Stomach (tissue), 9 donors: ENCODE measurements around the gene MACC1. TPM values are rescaled to one million over a fixed set of nuclear protein-coding genes. Genes with fewer than 3 reads are reported as not detected.
A peak's percentile ranks its signal among the peaks of the same experiment; 100 is the strongest.

Experiments
- DNase-seq, 2 donors: peaks; one replicate each; pipeline versions ENCODE4 v3.0.0 to v3.0.0-alpha.2; 2013 to 2019
- H3K27ac ChIP-seq, 5 donors: fragments of 200-600 bp in 4 of 5; sonication (generic) in 4 of 5; one replicate each; pipeline ENCODE4 v1.5.1; 2013 to 2019; ENCODE audit warnings: mild to moderate bottlenecking in 1 of 5, moderate library complexity in 1 of 5
- H3K27me3 ChIP-seq, 3 donors: fragments of 200-600 bp; sonication (generic); one replicate each; pipeline ENCODE4 v1.5.1; 2017 to 2019; ENCODE audit warnings: mixed run types in 1 of 3
- H3K36me3 ChIP-seq, 4 donors: fragments of 200-600 bp; sonication (generic); 1 replicate in 3 of 4; 2 replicates in 1 of 4; pipeline ENCODE4 v1.5.1; 2016 to 2019
- H3K4me1 ChIP-seq, 4 donors: fragments of 200-600 bp; sonication (generic); one replicate each; pipeline ENCODE4 v1.5.1; 2016 to 2019
- H3K4me3 ChIP-seq, 4 donors: fragments of 200-600 bp; sonication (generic) in 3 of 4; one replicate each; pipeline ENCODE4 v1.5.1; 2016 to 2019; ENCODE audit warnings: mild to moderate bottlenecking in 1 of 4
- H3K9me3 ChIP-seq, 4 donors: fragments of 200-600 bp; sonication (generic); one replicate each; pipeline ENCODE4 v1.5.1; 2016 to 2019
- CTCF ChIP-seq, 7 experiments: fragments of 450-650 bp in 4 of 7; fragments of 200-600 bp in 3 of 7; sonication (generic) in 3 of 7; IDR thresholded peaks; one replicate each; pipeline ENCODE4 v1.5.1; 2016 to 2019; ENCODE audit warnings: antibody characterized with exemption in 7 of 7, control low read depth in 2 of 7, mild to moderate bottlenecking in 1 of 7
- EP300 ChIP-seq: sonication (generic); formaldehyde crosslinking; IDR thresholded peaks from one replicate; pipeline ENCODE4 v1.6.1; 2017; ENCODE audit warnings: antibody characterized with exemption
- POLR2A ChIP-seq, 4 donors: fragments of 450-650 bp; IDR thresholded peaks; one replicate each; pipeline ENCODE4 v1.6.1; 2016; ENCODE audit warnings: antibody characterized with exemption in 4 of 4, control low read depth in 2 of 4, mild to moderate bottlenecking in 1 of 4, moderate library complexity in 1 of 4
- POLR2AphosphoS5 ChIP-seq, 3 donors: sonication (generic); formaldehyde crosslinking; IDR thresholded peaks; one replicate each; pipeline ENCODE4 v1.6.1; 2016; ENCODE audit warnings: antibody characterized with exemption in 3 of 3
- WGBS, 5 donors: extraction: QIAGEN DNeasy Blood & Tissue Kit in 3 of 5; methylation state at CpG; one replicate each; pipeline versions ENCODE4 v1.1.5 to v1.1.7; 2013 to 2018; 5-methylcytosine and 5-hydroxymethylcytosine counted together
- intact Hi-C: fragments of 100-400 bp; cut with DNase I; formaldehyde crosslinking; loops from one replicate; pipeline ENCODE4 v1.15.1; 2023; ENCODE audit warnings: low total_unique reads
- polyA plus RNA-seq, 3 donors: library from polyadenylated mRNA; stranded (reverse); fragments of 200-250 nt; gene quantifications; one replicate each; pipeline ENCODE4 v1.2.3, GENCODE V29; 2013
- total RNA-seq, 5 donors: library from RNA; depleted of rRNA; stranded (reverse); fragments of >200 nt; gene quantifications; one replicate each; pipeline versions ENCODE4 v1.1.0 to v1.2.3, GENCODE V29; 2014 to 2016
- donor health status: healthy with polysubstance abuse.
- donor health status: Bipolar disorder and iron deficiency.
- donor health status: healthy.

The MACC1 gene
- total and polyA plus RNA-seq, 8 donors: 0.76 to 41.7 (median 2.2) TPM; not detected in 1

GRCh38 chr7:20176578-20177242 lies 40.5 kb downstream of the MACC1 start:
- Histone ChIP-seq H3K9me3 (no peaks in the 10 kb centered on the region), H3K4me1 (peaks cover 0 to 5% (median 0%) of the 10 kb centered on the region in 4 donors), H3K36me3 (no peaks in the 10 kb centered on the region), H3K27ac (no peak overlapping the region), H3K4me3 (no peak overlapping the region), H3K27me3 (no peaks in the 10 kb centered on the region)
- 53 to 68% (median 67%) methylated on average over 6 of the region's 6 CpGs for WGBS, 5 donors
- intact Hi-C loops: no loop called here
- DNase-seq: no peak
- TF ChIP-seq EP300 (no peak), POLR2AphosphoS5 (IDR thresholded peaks at IDR 0.05) (no peak), POLR2A (IDR thresholded peaks at IDR 0.05) (no peak)

- no peaks in the 10 kb centered on the region for H3K9me3 ChIP-seq
Observed at GRCh38 chr7:20173828-20174227, 43.4 kb downstream of the MACC1 start.

GRCh38 chr7:20172736-20173334 lies 44.3 kb downstream of the MACC1 start:
- no peaks in the 10 kb centered on the region for H3K36me3 ChIP-seq
- H3K4me3 ChIP-seq: no peak overlapping the region
- DNase-seq: peak; percentile 35 to 86
- H3K27me3 ChIP-seq: no peaks in the 10 kb centered on the region
- peaks cover 0 to 5% (median 0%) of the 10 kb centered on the region in 4 donors for H3K4me1 ChIP-seq
- intact Hi-C loops: no loop called here
- peak in 2 of 7 experiments; percentile 39 for TF ChIP-seq CTCF (IDR thresholded peaks at IDR 0.05)
- no peak for TF ChIP-seq POLR2AphosphoS5 (IDR thresholded peaks at IDR 0.05)
- no peaks in the 10 kb centered on the region for H3K9me3 ChIP-seq
- H3K27ac ChIP-seq: no peak overlapping the region
- 55 to 67% (median 63%) methylated on average over 3 of the region's 3 CpGs for WGBS, 5 donors

More at GRCh38 chr7:20173828-20174227, 43.4 kb downstream of the MACC1 start:
- H3K4me3 ChIP-seq: no peak overlapping the region
- H3K27ac ChIP-seq: no peak overlapping the region
- intact Hi-C loops: no loop called here
- 78 to 88% (median 86%) methylated on average over 2 of the region's 2 CpGs for WGBS, 5 donors
- no peaks in the 10 kb centered on the region for H3K36me3 ChIP-seq
- TF ChIP-seq POLR2A (IDR thresholded peaks at IDR 0.05) (no peak), POLR2AphosphoS5 (IDR thresholded peaks at IDR 0.05) (no peak), CTCF (IDR thresholded peaks at IDR 0.05) (no peak), EP300 (no peak)
- DNase-seq: no peak
- H3K27me3 ChIP-seq: no peaks in the 10 kb centered on the region
- H3K4me1 ChIP-seq: peaks cover 0 to 5% (median 0%) of the 10 kb centered on the region in 4 donors

- Histone ChIP-seq H3K9me3 (no peaks in the 10 kb centered on the region), H3K27me3 (no peaks in the 10 kb centered on the region), H3K4me3 (no peak overlapping the region), H3K4me1 (peaks cover 0 to 5% (median 0%) of the 10 kb centered on the region in 4 donors), H3K27ac (no peak overlapping the region), H3K36me3 (no peaks in the 10 kb centered on the region)
- TF ChIP-seq POLR2A (IDR thresholded peaks at IDR 0.05): no peak
- no peak for TF ChIP-seq CTCF (IDR thresholded peaks at IDR 0.05)
- TF ChIP-seq POLR2AphosphoS5 (IDR thresholded peaks at IDR 0.05): no peak
- no peak for TF ChIP-seq EP300
- DNase-seq: no peak
- 46 to 66% (median 56%) methylated on average over 2 of the region's 2 CpGs for WGBS, 5 donors
- intact Hi-C loops: no loop called here
Observed at GRCh38 chr7:20170633-20171032, 46.6 kb downstream of the MACC1 start.

- Histone ChIP-seq H3K27ac (no peak overlapping the region), H3K27me3 (no peaks in the 10 kb centered on the region), H3K4me3 (no peak overlapping the region), H3K4me1 (no peaks in the 10 kb centered on the region), H3K9me3 (no peaks in the 10 kb centered on the region), H3K36me3 (no peaks in the 10 kb centered on the region)
- intact Hi-C loops: no loop called here
- no peak for TF ChIP-seq CTCF (IDR thresholded peaks at IDR 0.05)
- TF ChIP-seq EP300: no peak
- TF ChIP-seq POLR2AphosphoS5 (IDR thresholded peaks at IDR 0.05): no peak
- TF ChIP-seq POLR2A (IDR thresholded peaks at IDR 0.05): no peak
- DNase-seq: no peak
- WGBS, 5 donors: 73 to 83% (median 80%) methylated on average over 1 of the region's 1 CpG
Observed at GRCh38 chr7:20165146-20165510, 52.1 kb downstream of the MACC1 start.
